HCT116 (cell line): ENCODE data around the gene LMO2. TPM values are rescaled to one million over a fixed set of nuclear protein-coding genes. Genes with fewer than 3 reads are reported as not detected.

ENCODE experiments used
- ATAC-seq: fragments of 200-7000 bp; cut with Tn5 transposase; 2 replicates; pipeline ENCODE4 v1.9.1; 2020; ENCODE audit warnings: mild to moderate bottlenecking, moderate library complexity
- BruUV-seq: library from RNA; stranded (reverse); fragments of 400-500 nt; replicated peaks from 2 replicates; lab custom pipeline; 2021; lab: Mats Ljungman, UMichigan
- CTCF ChIA-PET: fragments of 300-600 bp; sonication (Branson Sonifier 250); formaldehyde crosslinking; loops from one replicate; lab custom pipeline; 2021; ENCODE audit warnings: antibody characterized with exemption; lab: Charles Lee
- POLR2A ChIA-PET: fragments of 300-600, 350-600 bp; sonication (Branson Sonifier 250); formaldehyde crosslinking; loops from one replicate; lab custom pipeline; 2021; ENCODE audit warnings: antibody characterized with exemption; lab: Charles Lee
- RAD21 ChIA-PET, 2 experiments: fragments of 300-600 bp; sonication (Branson Sonifier 250); formaldehyde crosslinking; loops; one replicate each; lab custom pipeline; 2023; ENCODE audit warnings: low total read pairs in 2 of 2; ENCODE audit not compliant: uncharacterized antibody in 2 of 2, unreplicated experiment in 2 of 2, low non-redundant PET in 1 of 2; lab: Charles Lee
- DNase-seq: peaks from one replicate; pipeline ENCODE4 v3.0.0-alpha.2; 2010; ENCODE audit warnings: low read depth, low spot score
- H2AFZ ChIP-seq: fragments of 200-600 bp; shearing (Covaris generic), sonication (generic); 2 replicates; pipeline ENCODE4 v1.6.1; 2017; ENCODE audit warnings: low read depth, mixed run types, mixed read lengths, antibody characterized with exemption, low read length; ENCODE audit not compliant: poor library complexity, severe bottlenecking
- H3K27ac ChIP-seq: 2 replicates; pipeline ENCODE4 v1.5.1; 2012; ENCODE audit warnings: low read depth, low read length
- H3K27me3 ChIP-seq: fragments of 200-600 bp; sonication (generic); 2 replicates; pipeline ENCODE4 v1.6.1; 2016; ENCODE audit warnings: mixed run types, low read length, mixed read lengths; ENCODE audit not compliant: insufficient read depth
- H3K36me3 ChIP-seq, 2 experiments: fragments of 200-500 bp in 1 of 2; fragments of 200-600 bp in 1 of 2; sonication (Bioruptor generic) in 1 of 2; sonication (generic) in 1 of 2; 2 replicates each; pipeline versions ENCODE4 v1.5.1 to v1.6.1; 2014 to 2016; ENCODE audit warnings: low read length in 2 of 2, inconsistent platforms in 1 of 2, mixed read lengths in 1 of 2, mixed run types in 1 of 2; ENCODE audit not compliant: insufficient read depth in 2 of 2, control insufficient read depth in 1 of 2
- H3K4me1 ChIP-seq, 2 experiments: fragments of 200-600 bp in 1 of 2; sonication (generic) in 1 of 2; 2 replicates each; pipeline versions ENCODE4 v1.5.1 to v1.6.1; 2012 to 2017; ENCODE audit warnings: low read length in 2 of 2, inconsistent platforms in 1 of 2, mild to moderate bottlenecking in 1 of 2, mixed read lengths in 1 of 2, mixed run types in 1 of 2, moderate library complexity in 1 of 2; ENCODE audit not compliant: insufficient read depth in 2 of 2, control insufficient read depth in 1 of 2
- H3K4me2 ChIP-seq: fragments of 200-600 bp; sonication (generic); 2 replicates; pipeline ENCODE4 v1.6.1; 2017; ENCODE audit warnings: mixed run types, low read length, mixed read lengths
- H3K4me3 ChIP-seq, 2 experiments: fragments of 200-600 bp in 1 of 2; sonication (generic) in 1 of 2; replicated peaks in 1 of 2; 2 replicates each; pipeline ENCODE4 v1.5.1; 2011 to 2016; ENCODE audit warnings: low read length in 2 of 2, control low read depth in 1 of 2, low read depth in 1 of 2, mild to moderate bottlenecking in 1 of 2, mixed read lengths in 1 of 2, mixed run types in 1 of 2
- H3K79me2 ChIP-seq: fragments of 200-600 bp; sonication (generic); 2 replicates; pipeline ENCODE4 v1.6.1; 2017; ENCODE audit warnings: mild to moderate bottlenecking, mixed run types, low read length, moderate library complexity, mixed read lengths; ENCODE audit not compliant: insufficient read depth
- H3K9ac ChIP-seq: fragments of 200-600 bp; sonication (generic); 2 replicates; pipeline ENCODE4 v1.6.1; 2016; ENCODE audit warnings: low read length, mixed read lengths
- H3K9me2 ChIP-seq: fragments of 200-600 bp; sonication (generic), shearing (Covaris generic); 2 replicates; pipeline ENCODE4 v1.6.1; 2017; ENCODE audit warnings: mixed run types, mild to moderate bottlenecking, moderate library complexity; ENCODE audit not compliant: insufficient read depth
- H3K9me3 ChIP-seq, 2 experiments: fragments of 200-500 bp in 1 of 2; fragments of 200-600 bp in 1 of 2; sonication (Bioruptor generic) in 1 of 2; sonication (generic) in 1 of 2; 2 replicates each; pipeline ENCODE4 v1.6.1; 2014 to 2017; ENCODE audit warnings: low read length in 2 of 2, mixed read lengths in 2 of 2, inconsistent platforms in 1 of 2, low read depth in 1 of 2, mild to moderate bottlenecking in 1 of 2, mixed run types in 1 of 2, moderate library complexity in 1 of 2; ENCODE audit not compliant: control insufficient read depth in 1 of 2, insufficient read depth in 1 of 2
- H4K20me1 ChIP-seq: fragments of 200-600 bp; sonication (generic), shearing (Covaris generic); 2 replicates; pipeline ENCODE4 v1.6.1; 2017; ENCODE audit warnings: mixed run types, mild to moderate bottlenecking, moderate library complexity; ENCODE audit not compliant: insufficient read depth
- CBX3 ChIP-seq: IDR thresholded peaks from 2 replicates; pipeline ENCODE4 v1.6.1; 2012; ENCODE audit warnings: low read depth
- EGR1 ChIP-seq: IDR thresholded peaks from 2 replicates; pipeline ENCODE4 v1.6.1; 2012; ENCODE audit warnings: low read depth
- EZH2phosphoT487 ChIP-seq: fragments of 200-600 bp; IDR thresholded peaks from 2 replicates; pipeline ENCODE4 v1.6.1; 2018; ENCODE audit warnings: antibody characterized with exemption, borderline replicate concordance
- FOSL1 ChIP-seq: IDR thresholded peaks from 2 replicates; pipeline ENCODE4 v1.6.1; 2012; ENCODE audit warnings: low read depth
- JUND ChIP-seq: IDR thresholded peaks from 2 replicates; pipeline ENCODE4 v1.6.1; 2012
- MAX ChIP-seq: IDR thresholded peaks from 2 replicates; pipeline ENCODE4 v1.6.1; 2012
- POLR2A ChIP-seq: IDR thresholded peaks from 2 replicates; pipeline ENCODE4 v1.7.0; 2011; ENCODE audit warnings: borderline replicate concordance; ENCODE audit not compliant: insufficient read depth, insufficient read length; ENCODE audit errors: extremely low read depth
- POLR2AphosphoS5 ChIP-seq: IDR thresholded peaks from 2 replicates; pipeline ENCODE4 v1.6.1; 2011; ENCODE audit warnings: mild to moderate bottlenecking, low read depth, low read length, moderate library complexity
- REST ChIP-seq: IDR thresholded peaks from 2 replicates; pipeline ENCODE4 v1.6.1; 2012; ENCODE audit warnings: low read depth
- SP1 ChIP-seq: IDR thresholded peaks from 2 replicates; pipeline ENCODE4 v1.6.1; 2012; ENCODE audit warnings: low read depth
- TCF7L2 ChIP-seq: IDR thresholded peaks from 2 replicates; pipeline ENCODE4 v1.7.0; 2011; ENCODE audit warnings: borderline replicate concordance, inconsistent platforms; ENCODE audit not compliant: insufficient read depth, insufficient read length; ENCODE audit errors: extremely low read depth
- YY1 ChIP-seq: IDR thresholded peaks from 2 replicates; pipeline ENCODE4 v1.6.1; 2011; ENCODE audit warnings: low read length, low read depth, moderate library complexity, mild to moderate bottlenecking; ENCODE audit not compliant: insufficient replicate concordance; ENCODE audit errors: extremely low read depth
- ZBTB33 ChIP-seq: IDR thresholded peaks from 2 replicates; pipeline ENCODE4 v1.6.1; 2011; ENCODE audit warnings: mild to moderate bottlenecking, low read length, moderate library complexity; ENCODE audit not compliant: insufficient replicate concordance; ENCODE audit errors: extremely low read depth
- intact Hi-C: fragments of 100-400 bp; cut with micrococcal nuclease; formaldehyde crosslinking; loops from 2 replicates; pipeline ENCODE4 v1.10.0; 2022
- total RNA-seq: library from RNA; stranded (reverse); gene quantifications from one replicate; pipeline ENCODE4 v1.2.1, GENCODE V29; 2021; ENCODE audit not compliant: unreplicated experiment

Gene LMO2
- total RNA-seq, 1 experiment from 2014 or later, result 2.8 TPM

- H4K20me1 ChIP-seq, result no peaks in the 10 kb centered on the region
- no peak for TF ChIP-seq POLR2A
- TF ChIP-seq ZBTB33, result no peak
- no peak for TF ChIP-seq TCF7L2
- TF ChIP-seq, all 23 proteins: peak for 0
- DNase-seq (no peak), ATAC-seq (no peak)
- Histone ChIP-seq H3K36me3 (no peaks in the 10 kb centered on the region), H2AFZ (no peak overlapping the region), H3K4me1 (peaks cover 8 to 18% of the 10 kb centered on the region in 2 experiments), H3K27me3 (no peaks in the 10 kb centered on the region), H3K9me3 (no peaks in the 10 kb centered on the region), H3K27ac (no peak overlapping the region), H3K4me3 (no peak overlapping the region), H3K4me2 (no peak overlapping the region), H3K9ac (no peak overlapping the region), H3K9me2 (no peaks in the 10 kb centered on the region), H3K79me2 (no peaks in the 10 kb centered on the region)
- intact Hi-C loops, result no loop called here
- RAD21 ChIA-PET, result no interaction called here
- POLR2A ChIA-PET, result no interaction called here
- BruUV-seq, result no TSS peak
- CTCF ChIA-PET, result no interaction called here
These were observed 8.4 kb upstream of the LMO2 start for GRCh38 chr11:33900159-33900840.

GRCh38 chr11:33899400-33900037 is 7.6 kb upstream of the LMO2 start:
- ChIA-PET CTCF (no interaction called here), RAD21 (no interaction called here), POLR2A (no interaction called here)
- no peaks in the 10 kb centered on the region for H4K20me1 ChIP-seq
- DNase-seq, result peak; percentile 43
- no peaks in the 10 kb centered on the region for H3K79me2 ChIP-seq
- no TSS peak for BruUV-seq
- no peak overlapping the region for H3K9ac ChIP-seq
- H3K9me3 ChIP-seq, result no peaks in the 10 kb centered on the region
- H2AFZ ChIP-seq, result no peak overlapping the region
- no peaks in the 10 kb centered on the region for H3K9me2 ChIP-seq
- H3K4me2 ChIP-seq, result peak overlapping the region; percentile 59
- ATAC-seq, result peak; percentile 86
- no peak overlapping the region for H3K4me3 ChIP-seq
- no peaks in the 10 kb centered on the region for H3K36me3 ChIP-seq
- no peak overlapping the region for H3K27ac ChIP-seq
- H3K27me3 ChIP-seq, result no peaks in the 10 kb centered on the region
- peaks cover 8 to 18% of the 10 kb centered on the region in 2 experiments for H3K4me1 ChIP-seq
- intact Hi-C loops, result no loop called here
- TF ChIP-seq EGR1, result 0 out of 2 replicates have a peak, but pooled peaks have one; percentile 15
- no peak for TF ChIP-seq POLR2A
- peak; percentile 60; the same call in 1 of the 2 replicates for TF ChIP-seq SP1
- TF ChIP-seq EZH2phosphoT487, result no peak
- TF ChIP-seq JUND, result peak; percentile 75
- peak; percentile 48 for TF ChIP-seq CBX3
- TF ChIP-seq POLR2AphosphoS5, result peak; percentile 44; the same call in 1 of the 2 replicates
- no peak for TF ChIP-seq MAX
- peak; percentile 37 for TF ChIP-seq REST
- peak; percentile 82 for TF ChIP-seq FOSL1
- TF ChIP-seq YY1, result peak; percentile 12
